HEK293T (cell line): Measurements from ENCODE around the gene LRP1B.

Experiments used
- ARNT ChIP-seq: fragments of 450-650 bp; IDR thresholded peaks from 2 replicates; pipeline ENCODE4 v1.6.1; 2017; ENCODE audit warnings: mild to moderate bottlenecking
- BHLHE40 ChIP-seq: fragments of 450-650 bp; IDR thresholded peaks from 2 replicates; pipeline ENCODE4 v1.6.1; 2016; ENCODE audit warnings: mild to moderate bottlenecking, moderate library complexity, borderline replicate concordance
- CTBP1 ChIP-seq: fragments of 450-650 bp; IDR thresholded peaks from 2 replicates; pipeline ENCODE4 v1.6.1; 2016; ENCODE audit warnings: borderline replicate concordance
- FOXA1 ChIP-seq: fragments of 450-650 bp; IDR thresholded peaks from 2 replicates; pipeline ENCODE4 v1.6.1; 2016; ENCODE audit warnings: mild to moderate bottlenecking
- FOXM1 ChIP-seq: fragments of 450-650 bp; IDR thresholded peaks from 2 replicates; pipeline ENCODE4 v1.6.1; 2017; ENCODE audit warnings: mild to moderate bottlenecking, borderline replicate concordance
- HDGF ChIP-seq: fragments of 450-650 bp; IDR thresholded peaks from 2 replicates; pipeline ENCODE4 v1.6.1; 2017; ENCODE audit warnings: antibody characterized with exemption, borderline replicate concordance
- LEF1 ChIP-seq: fragments of 450-650 bp; IDR thresholded peaks from 2 replicates; pipeline ENCODE4 v1.6.1; 2017; ENCODE audit warnings: mild to moderate bottlenecking, borderline replicate concordance
- NFRKB ChIP-seq: fragments of 450-650 bp; IDR thresholded peaks from 2 replicates; pipeline ENCODE4 v1.6.1; 2016; ENCODE audit warnings: mild to moderate bottlenecking, moderate library complexity
- SP1 ChIP-seq: fragments of 450-650 bp; IDR thresholded peaks from 2 replicates; pipeline ENCODE4 v1.6.1; 2017
- SUZ12 ChIP-seq: fragments of 450-650 bp; IDR thresholded peaks from 2 replicates; pipeline ENCODE4 v1.6.1; 2016; ENCODE audit warnings: mild to moderate bottlenecking
- TARDBP ChIP-seq: fragments of 450-650 bp; IDR thresholded peaks from 2 replicates; pipeline ENCODE4 v1.6.1; 2016
- ZNF384 ChIP-seq: fragments of 450-650 bp; IDR thresholded peaks from 2 replicates; pipeline ENCODE4 v1.6.1; 2016

- no peak for TF ChIP-seq SP1
- TF ChIP-seq FOXA1, result no peak
- TF ChIP-seq ARNT, result no peak
- no peak for TF ChIP-seq NFRKB
- TF ChIP-seq LEF1, result no peak
- no peak for TF ChIP-seq ZNF384
- TF ChIP-seq BHLHE40, result no peak
- no peak for TF ChIP-seq SUZ12
- no peak for TF ChIP-seq TARDBP
- TF ChIP-seq FOXM1, result no peak
- TF ChIP-seq HDGF, result no peak
- TF ChIP-seq CTBP1, result no peak
These were observed 11.8 kb upstream of the LRP1B start for GRCh38 chr2:142142595-142142994.
